HepG2 (cell line): ENCODE results near the gene CDCA5. TPM values are rescaled to one million over a fixed set of nuclear protein-coding genes. Genes with fewer than 3 reads are reported as not detected.

Experiments
- ATAC-seq: fragments of 200-7000 bp; cut with Tn5 transposase; 3 replicates; pipeline ENCODE4 v1.9.1; 2020; ENCODE audit warnings: mild to moderate bottlenecking, moderate library complexity
- BruUV-seq: library from RNA; stranded (reverse); fragments of 400-500 nt; replicated peaks from 2 replicates; lab custom pipeline; 2021; lab: Mats Ljungman, UMichigan
- CTCF ChIA-PET: fragments of 300-600 bp; formaldehyde crosslinking; extraction: SDS; loops from one replicate; lab custom pipeline; 2021; ENCODE audit warnings: low total read pairs, inconsistent platforms, low intra/inter-chr PET ratio; lab: Yijun Ruan, JAX
- POLR2A ChIA-PET: fragments of 350-600 bp; sonication (Branson Sonifier 250); formaldehyde crosslinking; loops from one replicate; lab custom pipeline; 2020; ENCODE audit warnings: antibody characterized with exemption, inconsistent platforms; lab: Yijun Ruan, JAX
- DNase-seq: peaks from one replicate; pipeline ENCODE4 v3.0.0-alpha.2; 2015; ENCODE audit warnings: low spot score
- FAIRE-seq: peaks from 3 replicates; lab custom pipeline; 2011; peaks lifted over from hg19 to GRCh38; lab: Jason Lieb, UNC
- H2AFZ ChIP-seq: one replicate; pipeline ENCODE4 v1.6.1; 2011; ENCODE audit warnings: low read length, inconsistent platforms
- H3K27ac ChIP-seq: fragments of 300-600 bp; 3 replicates; pipeline ENCODE4 v1.8.0; 2011; ENCODE audit warnings: mixed run types, mild to moderate bottlenecking, mixed read lengths, low read length, inconsistent platforms; ENCODE audit not compliant: insufficient read depth; ENCODE audit errors: extremely low read length
- H3K27me3 ChIP-seq, 2 experiments: fragments of 200-600 bp in 1 of 2; 2 replicates in 1 of 2; 3 replicates in 1 of 2; pipeline versions ENCODE4 v1.6.0 to v1.8.0; 2011; ENCODE audit warnings: low read length in 2 of 2, mild to moderate bottlenecking in 2 of 2, moderate library complexity in 2 of 2, inconsistent platforms in 1 of 2; ENCODE audit not compliant: insufficient read depth in 2 of 2, control insufficient read depth in 1 of 2
- H3K36me3 ChIP-seq, 2 experiments: fragments of 200-600 bp in 1 of 2; replicated peaks in 1 of 2; 2 replicates in 1 of 2; 3 replicates in 1 of 2; pipeline versions ENCODE4 v1.5.1 to v1.8.0; 2011; ENCODE audit warnings: low read length in 2 of 2, inconsistent platforms in 1 of 2; ENCODE audit not compliant: insufficient read depth in 2 of 2, control insufficient read depth in 1 of 2
- H3K4me1 ChIP-seq: 2 replicates; pipeline ENCODE4 v1.5.1; 2012; ENCODE audit warnings: low read length, inconsistent platforms; ENCODE audit not compliant: insufficient read depth
- H3K4me2 ChIP-seq: 2 replicates; pipeline ENCODE4 v1.6.0; 2011; ENCODE audit warnings: low read depth, low read length, inconsistent platforms
- H3K4me3 ChIP-seq, 3 experiments: fragments of 200-600 bp in 1 of 3; sonication (generic), shearing (Covaris generic) in 1 of 3; replicated peaks in 1 of 3; 2 replicates each; pipeline ENCODE4 v1.5.1; 2011 to 2016; ENCODE audit warnings: low read length in 3 of 3, inconsistent platforms in 2 of 3, low read depth in 2 of 3, mild to moderate bottlenecking in 2 of 3, control low read depth in 1 of 3, mixed read lengths in 1 of 3; ENCODE audit not compliant: insufficient read depth in 1 of 3
- H3K79me2 ChIP-seq: one replicate; pipeline ENCODE4 v1.6.1; 2011; ENCODE audit warnings: low read length, inconsistent platforms; ENCODE audit not compliant: insufficient read depth
- H3K9ac ChIP-seq: 2 replicates; pipeline ENCODE4 v1.6.0; 2011; ENCODE audit warnings: mild to moderate bottlenecking, low read depth, low read length, inconsistent platforms; ENCODE audit not compliant: insufficient read depth
- H3K9me3 ChIP-seq: 2 replicates; pipeline ENCODE4 v1.5.1; 2012; ENCODE audit warnings: mild to moderate bottlenecking, low read length
- H4K20me1 ChIP-seq: 2 replicates; pipeline ENCODE4 v1.6.0; 2011; ENCODE audit warnings: inconsistent platforms, mild to moderate bottlenecking, low read length, moderate library complexity; ENCODE audit not compliant: insufficient read depth
- DNMT3B ChIP-seq: conservative IDR thresholded peaks from 2 replicates; pipeline ENCODE4 v1.6.1; 2016; ENCODE audit warnings: missing biosample characterization, control low read depth
- ETV5 ChIP-seq: IDR thresholded peaks from 2 replicates; pipeline ENCODE4 v1.6.1; 2018; ENCODE audit warnings: missing biosample characterization, missing genetic modification reagents, inconsistent platforms, borderline replicate concordance
- GMEB1 ChIP-seq: sonication (generic); formaldehyde crosslinking; IDR thresholded peaks from 2 replicates; pipeline ENCODE4 v1.5.1; 2020; ENCODE audit warnings: missing genetic modification reagents, mild to moderate bottlenecking, borderline replicate concordance
- HBP1 ChIP-seq: IDR thresholded peaks from 2 replicates; pipeline ENCODE4 v1.6.1; 2016; ENCODE audit warnings: low read depth, control low read depth
- HCFC1 ChIP-seq: fragments of 150-350 bp; IDR thresholded peaks from 2 replicates; pipeline ENCODE4 v1.6.1; 2014; ENCODE audit warnings: low read depth, low read length
- HNRNPLL ChIP-seq: fragments of 200-400 bp; formaldehyde crosslinking; IDR thresholded peaks from 2 replicates; pipeline ENCODE4 v1.6.1; 2017; ENCODE audit warnings: mild to moderate bottlenecking, low read depth, low read length; ENCODE audit not compliant: poor library complexity, severe bottlenecking
- KLF15 ChIP-seq: sonication (generic); formaldehyde crosslinking; IDR thresholded peaks from 2 replicates; pipeline ENCODE4 v1.8.1; 2023; ENCODE audit warnings: borderline replicate concordance, mild to moderate bottlenecking, inconsistent platforms, missing genetic modification reagents, mixed read lengths
- RXRB ChIP-seq: IDR thresholded peaks from 2 replicates; pipeline ENCODE4 v1.6.1; 2016; ENCODE audit warnings: borderline replicate concordance, missing genetic modification reagents, missing compliant biosample characterization
- SAFB2 ChIP-seq: sonication (generic); formaldehyde crosslinking; IDR thresholded peaks from 2 replicates; pipeline ENCODE4 v1.5.1; 2020; ENCODE audit warnings: missing genetic modification reagents, low read depth, mild to moderate bottlenecking, borderline replicate concordance
- STAT5B ChIP-seq: sonication (generic); formaldehyde crosslinking; IDR thresholded peaks from 2 replicates; pipeline ENCODE4 v1.4.0; 2020; ENCODE audit warnings: missing genetic modification reagents
- ZBTB39 ChIP-seq: sonication (generic); formaldehyde crosslinking; IDR thresholded peaks from 2 replicates; pipeline ENCODE4 v1.5.0; 2020; ENCODE audit warnings: missing genetic modification reagents
- ZNF20 ChIP-seq: sonication (generic); formaldehyde crosslinking; IDR thresholded peaks from 2 replicates; pipeline ENCODE4 v1.4.0; 2020; ENCODE audit warnings: mild to moderate bottlenecking, moderate library complexity, missing genetic modification reagents
- ZNF331 ChIP-seq: sonication (generic); formaldehyde crosslinking; IDR thresholded peaks from 2 replicates; pipeline ENCODE4 v1.4.0; 2020; ENCODE audit warnings: missing genetic modification reagents
- ZSCAN29 ChIP-seq: sonication (generic); formaldehyde crosslinking; conservative IDR thresholded peaks from 2 replicates; pipeline ENCODE4 v1.4.0; 2020; ENCODE audit warnings: mild to moderate bottlenecking, missing genetic modification reagents
- ZSCAN5A ChIP-seq: sonication (generic); formaldehyde crosslinking; IDR thresholded peaks from 2 replicates; pipeline ENCODE4 v1.8.0; 2022; ENCODE audit warnings: mild to moderate bottlenecking, missing genetic modification reagents, borderline replicate concordance
- WGBS: methylation state at CpG from one replicate; pipeline ENCODE4 v1.1.6; 2017; ENCODE audit warnings: low lambda C conversion rate; 5-methylcytosine and 5-hydroxymethylcytosine counted together
- in situ Hi-C: cut with HindIII; loops from 2 replicates; pipeline ENCODE4 v1.10.0; 2017; ENCODE audit warnings: low pct_unique_long_range_greater_than_20kb; ENCODE audit not compliant: extremely low pct_ligation_motif_present
- intact Hi-C: fragments of 100-400 bp; cut with micrococcal nuclease; formaldehyde crosslinking; loops from one replicate; pipeline ENCODE4 v1.10.0; 2022; ENCODE audit not compliant: unreplicated experiment
- polyA plus RNA-seq, 8 experiments: library from polyadenylated mRNA; depleted of rRNA in 3 of 8; stranded (reverse) in 7 of 8; unstranded in 1 of 8; fragments of >200 nt; fragmentation: Illumina TruSeq in 4 of 8; extraction: Trizol in 4 of 8; gene quantifications; 2 replicates each; pipeline versions ENCODE4 v1.2.1 to v1.2.3, GENCODE V29; 2011 to 2016; ENCODE audit warnings: low read depth in 4 of 8, missing spikeins in 1 of 8, mixed read lengths in 1 of 8; ENCODE audit not compliant: insufficient read depth in 1 of 8
- total RNA-seq, 5 experiments: library from RNA; depleted of rRNA; stranded (reverse); fragments of >200 nt; fragmentation: Illumina TruSeq; extraction: Trizol; gene quantifications; 2 replicates each; pipeline ENCODE4 v1.2.3, GENCODE V29; 2016; ENCODE audit warnings: low read depth in 1 of 5

Gene CDCA5
- total and polyA plus RNA-seq, 2 of the 13 experiments (the other 11 are each of a cell fraction or from before 2014, with no cell fraction given) = 13.5 to 50.6 TPM

GRCh38 chr11:65111744-65112545 lies 28.1 kb upstream of the CDCA5 start, which contains the start of gene TM7SF2:
Gene TM7SF2 (plus strand): TSS chr11:65111872. CDS start chr11:65112016, 144 bp downstream.
- ChIA-PET POLR2A (interaction anchor here (0.6 to 5.0 kb wide), 29 partner anchors 9 to 337 kb away, joined by 3 to 86 read pairs (median 5); partner anchors contain the start of genes ARL2, BATF2, CAPN1 and DPF2), CTCF (interaction anchor here (2.0 kb wide), 1 partner anchor 69 kb away, joined by 9 read pairs; the partner anchor contains the start of gene CAPN1)
- H3K27me3 ChIP-seq = no peaks in the 10 kb centered on the region
- no peak within 1 kb of the TSS for H2AFZ ChIP-seq
- WGBS = 1% methylated on average over 26 of the region's 64 CpGs
- H3K4me2 ChIP-seq = peak within 1 kb of the TSS; percentile 96
- DNase-seq = peak; percentile 93
- in situ Hi-C loops (loop anchor here (5.0 kb wide), 1 partner anchor 70 kb away; the partner anchor contains the start of gene CAPN1), intact Hi-C loops (loop anchor here (2.0 kb wide), 2 partner anchors 15 to 69 kb away; partner anchors contain the start of genes CAPN1 and VPS51)
- no peak for FAIRE-seq
- H3K79me2 ChIP-seq = peaks cover 8% of the 10 kb centered on the region
- H3K4me3 ChIP-seq = peak within 1 kb of the TSS; percentile 65 to 98 (median 95)
- peak within 1 kb of the TSS; percentile 61 for H3K27ac ChIP-seq
- H3K4me1 ChIP-seq = peaks cover 37% of the 10 kb centered on the region
- BruUV-seq = no TSS peak
- H3K9ac ChIP-seq = peak within 1 kb of the TSS; percentile 84
- H4K20me1 ChIP-seq = no peaks in the 10 kb centered on the region
- H3K9me3 ChIP-seq = no peaks in the 10 kb centered on the region
- ATAC-seq = peak; percentile 79
- H3K36me3 ChIP-seq = peaks cover 6 to 14% of the 10 kb centered on the region in 2 experiments; a peak in 4 of 5 replicates
- no peak for TF ChIP-seq SAFB2 (CRISPR knock-in tag)
- TF ChIP-seq HBP1 = 0 out of 2 replicates have a peak, but pooled peaks have one; percentile 51
- TF ChIP-seq ZSCAN5A (CRISPR knock-in tag) = no peak
- TF ChIP-seq DNMT3B = peak; percentile 61; the same call in 1 of the 2 replicates
- TF ChIP-seq ZSCAN29 (CRISPR knock-in tag) = 0 out of 2 replicates have a peak, but pooled peaks have one; percentile 70
- TF ChIP-seq STAT5B (CRISPR knock-in tag) = no peak
- TF ChIP-seq ZBTB39 = no peak
- 0 out of 2 replicates have a peak, but pooled peaks have one; percentile 34 for TF ChIP-seq GMEB1 (CRISPR knock-in tag)
- no peak for TF ChIP-seq HCFC1
- TF ChIP-seq KLF15 (CRISPR knock-in tag) = peak; percentile 91; the same call in 1 of the 2 replicates
- TF ChIP-seq RXRB (CRISPR knock-in tag) = peak; percentile 16; the same call in 1 of the 2 replicates
- TF ChIP-seq HNRNPLL = peak; percentile 54
- TF ChIP-seq ZNF20 (CRISPR knock-in tag) = peak; percentile 64; the same call in 1 of the 2 replicates
- no peak for TF ChIP-seq ZNF331 (CRISPR knock-in tag)
- peak; percentile 34; the same call in 1 of the 2 replicates for TF ChIP-seq ETV5
